H9 (cell line): ENCODE measurements around the gene RPGR. TPM values are rescaled to one million over a fixed set of nuclear protein-coding genes. Genes with fewer than 3 reads are reported as not detected.

ENCODE experiments used
- DNase-seq: peaks from one replicate; pipeline ENCODE4 v3.0.0-alpha.2; 2017
- H2AFZ ChIP-seq: one replicate; pipeline ENCODE4 v1.6.1; 2013; ENCODE audit warnings: mild to moderate bottlenecking, low read length, control low read depth, moderate library complexity
- H2AK5ac ChIP-seq: 2 replicates; pipeline ENCODE4 v1.6.1; 2013; ENCODE audit warnings: low read length, control low read depth, mixed read lengths; ENCODE audit not compliant: insufficient read length
- H2BK120ac ChIP-seq: one replicate; pipeline ENCODE4 v1.6.1; 2013; ENCODE audit warnings: low read depth, mild to moderate bottlenecking, low read length, control low read depth, inconsistent platforms; ENCODE audit not compliant: poor library complexity, severe bottlenecking
- H2BK12ac ChIP-seq: 2 replicates; pipeline ENCODE4 v1.6.1; 2013; ENCODE audit warnings: low read length, control low read depth, mixed read lengths, low read depth; ENCODE audit not compliant: insufficient read length
- H2BK15ac ChIP-seq: 2 replicates; pipeline ENCODE4 v1.6.1; 2013; ENCODE audit warnings: low read depth, low read length, control low read depth
- H2BK20ac ChIP-seq: one replicate; pipeline ENCODE4 v1.6.1; 2013; ENCODE audit warnings: low read depth, mild to moderate bottlenecking, low read length, control low read depth, inconsistent platforms; ENCODE audit not compliant: poor library complexity, severe bottlenecking
- H2BK5ac ChIP-seq: 2 replicates; pipeline ENCODE4 v1.6.1; 2013; ENCODE audit warnings: low read length, control low read depth, mixed read lengths; ENCODE audit not compliant: insufficient read length
- H3K14ac ChIP-seq: 2 replicates; pipeline ENCODE4 v1.6.1; 2013; ENCODE audit warnings: low read length, control low read depth; ENCODE audit not compliant: insufficient read depth
- H3K18ac ChIP-seq: 2 replicates; pipeline ENCODE4 v1.6.1; 2013; ENCODE audit warnings: low read depth, mild to moderate bottlenecking, mixed read lengths, low read length, control low read depth; ENCODE audit not compliant: insufficient read length
- H3K23ac ChIP-seq: 2 replicates; pipeline ENCODE4 v1.6.1; 2013; ENCODE audit warnings: low read length, control low read depth, mixed read lengths, low read depth; ENCODE audit not compliant: insufficient read length
- H3K23me2 ChIP-seq: 2 replicates; pipeline ENCODE4 v1.6.1; 2013; ENCODE audit warnings: low read depth, mild to moderate bottlenecking, mixed read lengths, low read length, control low read depth; ENCODE audit not compliant: insufficient read length, poor library complexity, severe bottlenecking
- H3K27ac ChIP-seq: 2 replicates; pipeline ENCODE4 v1.5.1; 2013; ENCODE audit warnings: low read length, control low read depth, mixed read lengths, low read depth; ENCODE audit not compliant: insufficient read length
- H3K27me3 ChIP-seq: 2 replicates; pipeline ENCODE4 v1.6.1; 2013; ENCODE audit warnings: low read length, control low read depth, inconsistent platforms; ENCODE audit not compliant: insufficient read depth
- H3K4ac ChIP-seq: 2 replicates; pipeline ENCODE4 v1.6.1; 2013; ENCODE audit warnings: low read depth, mild to moderate bottlenecking, control low read depth, inconsistent platforms, low read length, moderate library complexity
- H3K4me1 ChIP-seq: 2 replicates; pipeline ENCODE4 v1.6.1; 2013; ENCODE audit warnings: low read length, control low read depth, inconsistent platforms; ENCODE audit not compliant: insufficient read depth
- H3K4me2 ChIP-seq: 2 replicates; pipeline ENCODE4 v1.6.1; 2013; ENCODE audit warnings: low read length, control low read depth, mixed read lengths; ENCODE audit not compliant: insufficient read length, insufficient read depth
- H3K56ac ChIP-seq: 2 replicates; pipeline ENCODE4 v1.6.1; 2013; ENCODE audit warnings: low read depth, mild to moderate bottlenecking, mixed read lengths, low read length, control low read depth; ENCODE audit not compliant: insufficient read length
- H3K79me1 ChIP-seq: 2 replicates; pipeline ENCODE4 v1.6.1; 2013; ENCODE audit warnings: low read depth, mild to moderate bottlenecking, moderate library complexity, low read length, control low read depth, inconsistent platforms; ENCODE audit not compliant: insufficient read depth, poor library complexity, severe bottlenecking
- H3K79me2 ChIP-seq: 2 replicates; pipeline ENCODE4 v1.6.1; 2013; ENCODE audit warnings: low read length, control low read depth, inconsistent platforms; ENCODE audit not compliant: insufficient read depth
- H3K9ac ChIP-seq: 2 replicates; pipeline ENCODE4 v1.6.1; 2013; ENCODE audit warnings: low read length, control low read depth, mixed read lengths; ENCODE audit not compliant: insufficient read length; ENCODE audit errors: extremely low read depth
- H3K9me3 ChIP-seq: one replicate; pipeline ENCODE4 v1.6.1; 2013; ENCODE audit warnings: low read depth, low read length, inconsistent platforms; ENCODE audit not compliant: control insufficient read depth
- H3T11ph ChIP-seq: one replicate; pipeline ENCODE4 v1.6.1; 2013; ENCODE audit warnings: mild to moderate bottlenecking, low read length, control low read depth, inconsistent platforms
- H4K20me1 ChIP-seq: one replicate; pipeline ENCODE4 v1.6.1; 2013; ENCODE audit not compliant: control insufficient read depth, insufficient read length, insufficient read depth
- H4K5ac ChIP-seq: 2 replicates; pipeline ENCODE4 v1.6.1; 2013; ENCODE audit warnings: low read depth, mild to moderate bottlenecking, mixed read lengths, low read length, control low read depth; ENCODE audit not compliant: insufficient read length
- H4K8ac ChIP-seq: replicated peaks from 2 replicates; pipeline ENCODE4 v1.6.1; 2013; ENCODE audit warnings: low read length, control low read depth, mixed read lengths, low read depth; ENCODE audit not compliant: insufficient read length
- H4K91ac ChIP-seq: 2 replicates; pipeline ENCODE4 v1.6.1; 2013; ENCODE audit warnings: low read depth, mild to moderate bottlenecking, moderate library complexity, mixed read lengths, low read length, control low read depth; ENCODE audit not compliant: insufficient read length
- H3K27ac Mint-ChIP-seq, 3 experiments: 2 replicates in 2 of 3; 3 replicates in 1 of 3; pipeline ENCODE4 v1.8.0; 2020 to 2021; ENCODE audit warnings: mixed read lengths in 3 of 3, mild to moderate bottlenecking in 1 of 3, moderate library complexity in 1 of 3
- H3K27me3 Mint-ChIP-seq: 2 replicates; pipeline ENCODE4 v1.8.0; 2021; ENCODE audit warnings: low read depth, mild to moderate bottlenecking, moderate library complexity, mixed read lengths
- H3K36me3 Mint-ChIP-seq, 3 experiments: 2 replicates in 2 of 3; 3 replicates in 1 of 3; pipeline ENCODE4 v1.8.0; 2020 to 2021; ENCODE audit warnings: low read depth in 3 of 3, mixed read lengths in 3 of 3; ENCODE audit not compliant: insufficient read depth in 1 of 3
- H3K4me1 Mint-ChIP-seq, 2 experiments: 2 replicates each; pipeline ENCODE4 v1.8.0; 2020; ENCODE audit warnings: mixed read lengths in 2 of 2
- H3K4me3 Mint-ChIP-seq, 2 experiments: 2 replicates in 1 of 2; 3 replicates in 1 of 2; pipeline ENCODE4 v1.8.0; 2020 to 2021; ENCODE audit warnings: mild to moderate bottlenecking in 2 of 2, mixed read lengths in 2 of 2, moderate library complexity in 1 of 2
- H3K9me3 Mint-ChIP-seq, 2 experiments: 2 replicates in 1 of 2; 3 replicates in 1 of 2; pipeline ENCODE4 v1.8.0; 2020; ENCODE audit warnings: mild to moderate bottlenecking in 2 of 2, mixed read lengths in 2 of 2, moderate library complexity in 1 of 2
- CTCF ChIP-seq: fragments of 200-600 bp; sonication (generic); conservative IDR thresholded peaks from 3 replicates; pipeline ENCODE4 v1.8.0; 2021; ENCODE audit warnings: antibody characterized with exemption, mild to moderate bottlenecking
- WGBS: extraction: QIAGEN DNeasy Blood & Tissue Kit; methylation state at CpG from one replicate; pipeline ENCODE4 v1.1.7; 2013; ENCODE audit warnings: missing lambda C conversion rate, low lambda C conversion rate, mixed read lengths; ENCODE audit not compliant: insufficient read length; ENCODE audit errors: extremely low coverage; 5-methylcytosine and 5-hydroxymethylcytosine counted together
- total RNA-seq: library from RNA; stranded (reverse); gene quantifications from 2 replicates; pipeline ENCODE4 v1.2.1, GENCODE V29; 2021

The RPGR gene
- total RNA-seq, 1 experiment from 2014 or later, result 7.3 TPM

- Histone ChIP-seq H3K4me1 (no peaks in the 10 kb centered on the region), H2BK15ac (no peak overlapping the region), H3K79me1 (no peaks in the 10 kb centered on the region), H3K79me2 (no peaks in the 10 kb centered on the region), H3K9me3 (no peaks in the 10 kb centered on the region), H2BK20ac (no peak overlapping the region), H3K27me3 (no peaks in the 10 kb centered on the region), H3K23me2 (no peaks in the 10 kb centered on the region), H3K56ac (no peak overlapping the region), H2AK5ac (no peak overlapping the region), H3K23ac (no peak overlapping the region), H4K20me1 (no peaks in the 10 kb centered on the region), H4K91ac (no peak overlapping the region), H3K4ac (no peak overlapping the region), H4K5ac (no peak overlapping the region), H3K27ac (no peak overlapping the region), H2BK5ac (no peak overlapping the region), H2AFZ (no peak overlapping the region), H3K9ac (no peak overlapping the region), H4K8ac (no peak overlapping the region), H3K14ac (no peak overlapping the region), H3K4me2 (no peak overlapping the region), H3T11ph (no peak overlapping the region), H3K18ac (no peak overlapping the region), H2BK120ac (no peak overlapping the region), H2BK12ac (no peak overlapping the region)
- TF ChIP-seq CTCF, result no peak
- no peak for DNase-seq
- Mint-ChIP-seq H3K4me3 (no peak overlapping the region), H3K4me1 (no peaks in the 10 kb centered on the region), H3K27me3 (no peaks in the 10 kb centered on the region), H3K27ac (no peak overlapping the region), H3K36me3 (peaks cover 2 to 5% (median 4%) of the 10 kb centered on the region in 3 experiments; a peak in 6 of 7 replicates), H3K9me3 (peaks cover 34 to 36% of the 10 kb centered on the region in 2 experiments)
- no CpG with 5 or more reads among the region's 4 CpGs for WGBS
These were observed 14.9 kb downstream of the RPGR start for GRCh38 chrX:38312436-38312835.
